NCI-H526 (cell line): ENCODE results near the gene CELF2.
A peak's percentile ranks its signal among the peaks of the same experiment; 100 is the strongest.
"Not testable (repeated sequence)": the region's sequence is repeated elsewhere in the genome, so short reads cannot be mapped to it uniquely, and the experiment has no call there.

ENCODE experiments used
- DNase-seq, 2 experiments: peaks; one replicate each; lab custom pipeline; 2025; lab: John Stamatoyannopoulos, UW

Gene CELF2

DNA sequence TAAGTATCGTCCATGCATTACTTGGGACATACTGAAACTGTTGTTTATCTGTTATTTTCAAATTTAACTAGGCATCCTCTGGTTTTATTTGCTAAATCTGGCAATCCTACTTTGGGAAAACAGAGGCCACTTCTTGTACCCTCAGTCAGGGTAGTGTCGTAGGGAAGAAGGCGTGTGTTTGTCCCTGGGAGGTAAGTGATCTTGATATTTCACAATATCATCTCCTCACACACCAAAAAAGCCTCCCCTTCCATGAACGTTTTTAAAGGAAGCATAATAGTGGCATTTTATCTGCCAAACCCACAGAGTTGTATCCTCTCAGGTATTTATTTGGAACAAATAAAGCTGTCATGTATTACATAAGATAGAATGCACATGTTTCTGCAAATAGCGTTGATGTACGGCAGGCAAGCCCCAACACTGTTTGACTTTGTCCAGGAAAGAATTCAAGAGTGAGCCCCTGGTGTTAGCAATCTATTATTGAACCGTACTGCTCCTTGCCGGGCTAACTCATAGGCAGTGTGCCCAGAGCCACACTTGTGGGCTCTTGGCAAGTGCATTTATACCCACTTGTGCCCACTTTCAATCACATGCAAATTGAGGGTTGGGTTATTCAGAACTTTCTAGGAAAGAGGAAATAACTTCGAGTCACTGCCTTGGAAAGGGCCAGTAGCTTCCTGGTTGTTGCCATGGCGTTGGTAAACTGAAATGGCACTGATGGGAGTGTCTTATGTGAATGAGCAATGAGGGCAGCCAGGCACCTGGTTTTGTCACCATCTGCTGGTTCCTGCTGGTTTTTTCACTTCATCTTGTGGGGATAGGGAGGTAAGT is 327.8 kb downstream of the CELF2 start:
- DNase-seq = peak; percentile 52 to 65

- DNase-seq = not testable (repeated sequence)
Measured at GRCh38 chr10:11347580-11347979, 329.9 kb downstream of the CELF2 start.

DNA sequence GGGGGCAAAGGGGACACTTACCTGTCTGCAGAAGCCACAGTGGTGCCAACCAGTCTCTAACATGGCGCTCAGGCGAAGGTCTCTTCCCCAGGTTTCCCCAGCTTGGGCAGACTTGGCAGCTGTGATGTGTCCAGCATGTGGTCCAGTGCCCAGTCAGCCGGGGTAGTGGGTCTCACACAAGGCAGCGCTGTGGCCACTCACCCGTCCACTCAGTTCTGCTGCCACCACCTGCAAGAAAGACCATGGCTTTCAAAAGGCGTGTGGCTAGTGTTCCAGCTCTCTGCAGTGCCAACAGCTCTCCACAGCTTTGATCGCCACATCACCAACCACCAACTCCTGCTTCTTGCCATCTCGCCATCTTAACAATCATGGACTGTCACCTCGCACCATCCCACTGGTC is 334.1 kb downstream of the CELF2 start:
- no peak for DNase-seq

DNA sequence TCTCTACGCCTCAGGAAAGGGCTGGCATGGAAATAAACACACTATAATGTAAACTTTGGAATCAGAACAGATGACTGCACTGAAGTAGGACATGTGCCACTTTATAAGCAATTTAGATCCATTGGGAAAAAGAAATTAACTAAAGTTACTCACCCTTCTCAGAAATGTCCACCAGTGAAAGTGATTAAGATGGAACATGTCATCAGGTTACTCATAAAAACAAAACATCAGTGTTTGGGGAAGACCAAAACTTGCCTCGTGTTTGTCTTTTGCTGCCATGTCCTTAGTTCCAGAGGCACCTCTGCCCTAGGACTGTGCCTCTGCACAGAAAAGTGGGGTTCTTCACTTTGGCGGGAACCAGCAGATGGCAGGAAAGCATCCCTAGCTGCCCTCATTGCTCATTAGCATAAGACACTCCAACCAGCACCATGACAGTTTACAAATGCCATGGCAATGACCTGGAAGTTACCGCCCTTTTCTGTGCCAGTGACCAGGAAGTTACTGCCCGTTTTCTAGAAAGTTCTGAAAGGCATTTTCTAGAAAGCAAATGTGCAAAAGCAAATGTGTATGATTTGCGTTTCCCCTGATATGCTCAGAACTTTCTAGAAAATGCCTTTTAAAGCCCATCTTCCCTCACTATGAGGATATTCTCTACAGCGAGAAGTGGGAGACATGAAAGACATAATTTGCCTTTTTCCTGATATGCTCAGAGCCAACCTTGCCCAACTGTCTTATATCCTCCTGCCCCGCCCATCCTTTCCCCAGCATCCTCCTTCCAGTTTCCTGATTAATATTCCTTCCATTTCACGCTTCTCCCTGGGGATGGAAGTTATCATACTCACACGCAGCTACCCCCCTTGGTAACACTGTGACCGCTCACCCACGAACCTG is 335.6 kb downstream of the CELF2 start:
- no peak for DNase-seq

GRCh38 chr10:11354823-11355222 is 337.2 kb downstream of the CELF2 start:
- DNase-seq = no peak

- no peak for DNase-seq
Measured at GRCh38 chr10:11355592-11355991, 337.9 kb downstream of the CELF2 start.

GRCh38 chr10:11357439-11357838 is 339.8 kb downstream of the CELF2 start:
- DNase-seq = no peak

- no peak for DNase-seq
Measured at GRCh38 chr10:11358011-11358410, 340.3 kb downstream of the CELF2 start.

- no peak for DNase-seq
Measured at GRCh38 chr10:11358923-11359575, 341.4 kb downstream of the CELF2 start.

- no peak for DNase-seq
Measured at GRCh38 chr10:11359869-11360268, 342.2 kb downstream of the CELF2 start.

GRCh38 chr10:11363497-11363896 is 345.8 kb downstream of the CELF2 start:
- no peak for DNase-seq

- no peak for DNase-seq
Measured at GRCh38 chr10:11364241-11364640, 346.6 kb downstream of the CELF2 start.

DNA sequence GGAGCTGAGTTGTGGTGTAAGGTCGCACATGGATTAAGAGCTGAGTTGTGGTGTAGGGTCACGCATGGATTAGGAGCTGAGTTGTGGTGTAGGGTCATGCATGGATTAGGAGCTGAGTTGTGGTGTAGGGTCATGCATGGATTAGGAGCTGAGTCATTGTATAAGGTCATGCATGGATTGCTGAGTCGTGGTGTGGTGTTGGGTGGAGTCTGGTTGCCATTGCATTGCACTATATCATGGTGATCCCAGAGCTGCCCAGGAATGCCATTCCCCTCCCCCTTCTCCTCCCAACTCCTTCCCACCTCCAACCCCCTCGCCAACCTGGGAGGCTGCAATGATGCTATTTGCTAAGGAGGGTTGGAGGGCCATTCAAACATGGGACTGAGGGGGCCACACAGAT is 349.2 kb downstream of the CELF2 start:
- not testable (repeated sequence) for DNase-seq

DNA sequence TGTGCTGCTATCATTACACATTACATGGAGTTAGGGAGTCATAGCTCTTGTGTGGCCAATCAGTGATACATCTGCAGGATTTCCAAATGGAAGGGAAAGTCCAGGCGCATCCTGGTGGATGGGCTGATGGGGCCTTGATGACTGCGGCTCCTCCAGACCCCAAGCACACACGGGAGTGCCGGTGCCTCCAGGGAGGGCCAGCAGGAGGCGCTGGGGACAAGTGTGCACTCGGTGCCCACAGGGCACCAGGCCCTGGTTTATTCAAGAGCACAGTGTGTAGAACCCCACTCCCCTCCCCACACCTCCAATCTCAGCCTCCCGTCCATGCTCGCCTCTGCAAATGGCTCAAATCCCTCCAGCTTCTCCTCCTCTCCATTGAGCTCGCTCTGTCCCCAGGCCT is 349.8 kb downstream of the CELF2 start:
- no peak for DNase-seq

GRCh38 chr10:11373717-11374171 is 356.1 kb downstream of the CELF2 start:
- DNase-seq = no peak

GRCh38 chr10:11377267-11377666 is 359.6 kb downstream of the CELF2 start:
- DNase-seq = no peak

GRCh38 chr10:11378835-11379234 is 361.2 kb downstream of the CELF2 start:
- no peak for DNase-seq

DNA sequence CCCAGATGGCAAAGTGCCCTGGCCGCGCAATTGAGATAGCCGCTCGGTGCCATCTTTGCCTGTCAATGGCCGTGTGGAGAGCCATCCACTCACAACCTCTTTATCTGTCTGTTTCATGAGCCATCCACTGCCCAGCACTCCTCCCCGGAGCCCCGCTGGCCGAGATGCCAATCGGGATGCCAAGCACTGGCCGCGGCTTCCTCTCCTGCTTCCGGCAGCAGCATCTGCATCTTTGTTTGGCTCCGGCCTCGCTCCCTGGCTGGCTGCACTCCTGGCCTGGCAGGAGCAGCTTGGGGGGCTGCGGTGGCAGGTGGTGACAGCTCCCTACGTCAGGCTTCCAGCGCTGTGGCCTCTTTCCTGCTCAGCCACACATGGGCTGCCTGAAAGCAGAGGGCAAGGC is 362.1 kb downstream of the CELF2 start:
- DNase-seq = no peak

GRCh38 chr10:11381023-11381422 is 363.4 kb downstream of the CELF2 start:
- DNase-seq = no peak

- DNase-seq = no peak
Measured at GRCh38 chr10:11381511-11381910, 363.8 kb downstream of the CELF2 start.

DNA sequence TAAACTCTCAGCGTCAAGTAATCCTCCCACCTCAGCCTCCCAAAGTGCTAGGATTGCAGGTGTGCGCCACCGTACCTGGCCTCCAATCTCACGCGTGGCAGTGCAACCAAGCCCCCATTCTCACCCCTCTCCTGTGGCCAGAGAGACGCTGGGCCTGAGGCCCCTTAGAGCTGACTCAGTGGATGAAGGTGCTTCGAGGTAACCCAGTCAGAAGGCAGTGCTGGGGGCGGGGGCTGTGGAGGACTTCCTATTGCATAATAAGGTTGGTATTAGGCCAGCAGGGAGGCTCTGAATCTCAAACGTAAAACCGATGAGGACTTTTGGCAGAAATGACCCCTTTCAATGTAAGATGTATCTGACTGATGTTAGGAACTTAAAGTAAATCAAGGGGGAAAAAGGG is 364.5 kb downstream of the CELF2 start:
- DNase-seq = no peak

DNA sequence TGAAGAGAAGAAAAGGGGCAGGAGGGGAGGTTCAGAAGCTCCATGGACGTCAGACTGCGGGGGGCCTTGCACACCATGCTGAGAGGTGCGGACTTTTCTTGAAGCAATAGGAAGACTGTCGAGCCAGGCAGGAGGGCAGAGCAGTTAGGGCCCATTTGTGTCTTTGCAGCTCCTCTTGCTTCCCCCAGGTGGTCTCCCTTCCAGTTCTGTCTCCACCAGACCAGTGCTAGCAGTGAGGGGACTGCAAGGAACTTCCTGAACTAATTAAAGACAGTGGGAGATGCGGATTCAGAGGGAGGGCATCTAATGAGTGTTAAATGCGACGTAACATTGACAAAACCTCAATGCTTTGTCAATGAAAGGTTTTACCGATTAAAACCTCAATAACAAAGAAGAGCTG is 368.4 kb downstream of the CELF2 start:
- DNase-seq = no peak
